BE2C (cell line): ENCODE measurements around the gene DAPK1.

Experiments used
- DNase-seq: peaks from one replicate; pipeline ENCODE4 v3.0.0-alpha.2; 2020
- H3K27me3 ChIP-seq: fragments of 250-450 bp; sonication (Bioruptor Pico); 2 replicates; pipeline ENCODE4 v1.5.1; 2020; ENCODE audit warnings: mild to moderate bottlenecking
- H3K36me3 ChIP-seq: fragments of 250-450 bp; sonication (Bioruptor Pico); 2 replicates; pipeline ENCODE4 v1.5.1; 2020; ENCODE audit warnings: mild to moderate bottlenecking
- H3K4me1 ChIP-seq: fragments of 250-450 bp; sonication (Bioruptor Pico); 2 replicates; pipeline ENCODE4 v1.5.1; 2020
- H3K4me3 ChIP-seq: 2 replicates; pipeline ENCODE4 v1.5.1; 2011; ENCODE audit warnings: low read depth, low read length
- H3K9me3 ChIP-seq: fragments of 250-450 bp; sonication (Bioruptor Pico); 2 replicates; pipeline ENCODE4 v1.5.1; 2020
- CTCF ChIP-seq: IDR thresholded peaks from 2 replicates; pipeline ENCODE4 v1.5.1; 2012; ENCODE audit warnings: mild to moderate bottlenecking, low read depth, low read length

The DAPK1 gene

DNA sequence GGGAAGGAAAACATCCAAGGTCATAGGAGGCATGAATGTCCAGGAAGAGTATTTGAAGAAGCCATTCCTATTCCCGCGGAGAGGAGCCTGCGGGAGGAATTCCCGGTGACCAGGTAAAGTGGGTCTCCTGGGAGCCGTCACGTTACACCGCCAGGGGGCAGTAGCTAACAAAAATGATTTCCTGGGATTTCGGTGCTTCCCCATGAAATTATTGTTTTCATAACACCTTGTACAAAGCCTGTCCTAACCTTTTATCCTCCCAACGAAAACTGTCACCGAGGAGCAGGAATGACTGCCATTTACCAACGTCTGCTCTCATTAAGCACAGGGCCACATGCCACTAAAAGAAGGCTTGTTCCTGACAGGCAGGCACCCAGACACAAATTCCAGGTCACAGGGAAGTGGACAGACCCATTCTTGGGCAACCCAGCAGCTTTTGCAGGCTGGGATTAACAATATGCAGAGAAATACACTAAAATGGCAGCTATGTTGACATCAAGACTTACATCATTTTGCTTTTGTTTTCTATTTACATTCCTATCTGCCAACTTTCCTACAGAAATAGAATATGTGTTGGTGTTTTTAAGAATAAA lies 187.1 kb downstream of the DAPK1 start:
- no peaks in the 10 kb centered on the region for H3K4me1 ChIP-seq
- peak; percentile 82 for TF ChIP-seq CTCF
- H3K4me3 ChIP-seq = no peak overlapping the region
- no peaks in the 10 kb centered on the region for H3K9me3 ChIP-seq
- H3K36me3 ChIP-seq = no peaks in the 10 kb centered on the region; the same call in 1 of the 2 replicates
- H3K27me3 ChIP-seq = no peaks in the 10 kb centered on the region
- DNase-seq = peak; percentile 56

GRCh38 chr9:87685441-87685840 lies 187.8 kb downstream of the DAPK1 start:
- no peak for TF ChIP-seq CTCF
- no peaks in the 10 kb centered on the region; the same call in 1 of the 2 replicates for H3K9me3 ChIP-seq
- H3K27me3 ChIP-seq = no peaks in the 10 kb centered on the region
- H3K4me3 ChIP-seq = no peak overlapping the region
- DNase-seq = no peak
- H3K36me3 ChIP-seq = no peaks in the 10 kb centered on the region; the same call in 1 of the 2 replicates
- no peaks in the 10 kb centered on the region for H3K4me1 ChIP-seq

- Histone ChIP-seq H3K27me3 (no peaks in the 10 kb centered on the region), H3K36me3 (no peaks in the 10 kb centered on the region; the same call in 1 of the 2 replicates), H3K4me3 (no peak overlapping the region), H3K9me3 (no peaks in the 10 kb centered on the region; the same call in 1 of the 2 replicates), H3K4me1 (no peaks in the 10 kb centered on the region)
- no peak for DNase-seq
- TF ChIP-seq CTCF = no peak
These were observed 188.3 kb downstream of the DAPK1 start for GRCh38 chr9:87685871-87686519.

DNA sequence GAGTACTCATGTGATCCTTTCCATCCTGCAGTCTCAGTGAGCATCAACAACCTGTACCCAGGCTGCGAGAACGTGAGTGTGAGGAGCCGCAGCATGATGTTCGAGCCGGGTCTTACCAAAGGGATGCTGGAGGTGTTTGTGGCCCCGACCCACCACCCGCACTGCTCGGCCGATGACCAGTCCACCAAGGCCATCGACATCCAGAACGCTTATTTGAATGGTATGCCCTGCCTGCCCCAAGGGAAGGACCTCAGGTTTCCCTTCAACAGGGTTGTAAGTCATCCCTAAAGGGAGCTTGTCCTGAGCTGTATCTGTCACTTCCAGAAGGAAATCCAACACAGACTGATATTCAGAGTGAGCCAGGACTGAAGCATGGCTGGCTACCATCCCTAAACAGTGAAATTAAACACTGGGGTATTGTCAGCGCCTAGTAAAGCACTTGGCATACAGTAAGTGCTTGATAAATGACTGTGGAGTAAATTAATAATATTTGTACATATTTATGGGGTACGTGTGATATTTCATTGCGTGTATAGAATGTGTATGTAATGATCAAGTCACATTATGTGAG lies 188.9 kb downstream of the DAPK1 start:
- Histone ChIP-seq H3K4me3 (no peak overlapping the region), H3K4me1 (no peaks in the 10 kb centered on the region), H3K36me3 (no peaks in the 10 kb centered on the region; the same call in 1 of the 2 replicates), H3K9me3 (no peaks in the 10 kb centered on the region; the same call in 1 of the 2 replicates), H3K27me3 (no peaks in the 10 kb centered on the region)
- DNase-seq = no peak
- no peak for TF ChIP-seq CTCF

DNA sequence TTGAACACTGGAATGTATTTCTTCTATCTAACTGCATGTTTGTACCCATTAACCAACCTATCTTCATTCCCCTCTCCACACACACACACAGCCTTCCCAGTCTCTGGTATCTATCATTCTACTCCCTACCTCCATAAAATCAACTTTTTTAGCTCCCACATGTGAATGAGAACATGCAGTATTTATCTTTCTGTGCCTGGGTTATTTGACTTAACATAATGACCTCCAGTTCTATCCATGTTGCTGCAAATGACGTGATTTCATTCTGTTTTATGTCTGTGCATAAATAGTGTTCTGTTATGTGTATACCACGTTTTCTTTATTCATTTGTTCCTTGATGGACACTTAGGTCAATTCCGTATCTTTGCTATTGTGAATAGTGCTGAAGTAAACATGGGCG lies 189.5 kb downstream of the DAPK1 start:
- Histone ChIP-seq H3K36me3 (no peaks in the 10 kb centered on the region; the same call in 1 of the 2 replicates), H3K27me3 (no peaks in the 10 kb centered on the region), H3K4me1 (no peaks in the 10 kb centered on the region), H3K4me3 (no peak overlapping the region), H3K9me3 (no peaks in the 10 kb centered on the region; the same call in 1 of the 2 replicates)
- DNase-seq = no peak
- no peak for TF ChIP-seq CTCF

GRCh38 chr9:87694236-87694755 lies 196.6 kb downstream of the DAPK1 start:
- Histone ChIP-seq H3K4me3 (no peak overlapping the region), H3K36me3 (peaks cover 6% of the 10 kb centered on the region; the same call in 1 of the 2 replicates), H3K4me1 (no peaks in the 10 kb centered on the region), H3K27me3 (no peaks in the 10 kb centered on the region), H3K9me3 (no peaks in the 10 kb centered on the region; the same call in 1 of the 2 replicates)
- no peak for DNase-seq
- TF ChIP-seq CTCF = no peak
